Measurements from ENCODE around the gene GCK.
A peak's percentile ranks its signal among the peaks of the same experiment; 100 is the strongest.
"Not testable (repeated sequence)": the region's sequence is repeated elsewhere in the genome, so short reads cannot be mapped to it uniquely, and the experiment has no call there.

GCK gene

GRCh38 chr7:44176486-44176885 is 12.8 kb downstream of the GCK start:
- no peak for DNase-seq

GRCh38 chr7:44175730-44176129 is 13.5 kb downstream of the GCK start:
- DNase-seq = no peak

GRCh38 chr7:44174694-44174948 is 14.6 kb downstream of the GCK start:
- not testable (repeated sequence) for DNase-seq

GRCh38 chr7:44173911-44174693 is 15.1 kb downstream of the GCK start:
- DNase-seq = no peak

GRCh38 chr7:44172803-44173424 is 16.3 kb downstream of the GCK start:
- DNase-seq = no peak

- DNase-seq = no peak
Measured at GRCh38 chr7:44172352-44172751, 16.9 kb downstream of the GCK start.

GRCh38 chr7:44171901-44172300 is 17.3 kb downstream of the GCK start:
- not testable (repeated sequence) for DNase-seq

- DNase-seq = no peak
Measured at GRCh38 chr7:44167920-44168319, 21.3 kb downstream of the GCK start.

GRCh38 chr7:44163591-44163990 is 25.6 kb downstream of the GCK start:
- peak; percentile 79 for DNase-seq

GRCh38 chr7:44162785-44163395 is 26.3 kb downstream of the GCK start:
- DNase-seq = no peak

- DNase-seq = no peak
Measured at GRCh38 chr7:44162179-44162578, 27.1 kb downstream of the GCK start.

GRCh38 chr7:44161371-44161770 is 27.9 kb downstream of the GCK start:
- no peak for DNase-seq

- DNase-seq = no peak
Measured at GRCh38 chr7:44159824-44160630, 29.2 kb downstream of the GCK start.

GRCh38 chr7:44158873-44159631 is 30.2 kb downstream of the GCK start:
- DNase-seq = no peak

GRCh38 chr7:44158096-44158872 is 31.0 kb downstream of the GCK start:
- no peak for DNase-seq

GRCh38 chr7:44157116-44158080 is 31.8 kb downstream of the GCK start:
- no peak for DNase-seq

GRCh38 chr7:44156453-44157010 is 32.7 kb downstream of the GCK start:
- no peak for DNase-seq

- DNase-seq = no peak
Measured at GRCh38 chr7:44155191-44156185, 33.8 kb downstream of the GCK start.

GRCh38 chr7:44154703-44155102 is 34.5 kb downstream of the GCK start:
- DNase-seq = no peak

All from fibroblast of skin of right biceps (primary cell).